ENCODE data around the gene ADRA1B.

GRCh38 chr5:159976921-159977320 is 60.6 kb downstream of the ADRA1B start:
- TF ChIP-seq POLR2A (IDR thresholded peaks at IDR 0.05; ENCODE audit: low read length) (no peak), GATA1 (IDR thresholded peaks at IDR 0.05; ENCODE audit: low read depth, low read length) (no peak)
